ENCODE measurements around the gene ADGRF5.

DNA sequence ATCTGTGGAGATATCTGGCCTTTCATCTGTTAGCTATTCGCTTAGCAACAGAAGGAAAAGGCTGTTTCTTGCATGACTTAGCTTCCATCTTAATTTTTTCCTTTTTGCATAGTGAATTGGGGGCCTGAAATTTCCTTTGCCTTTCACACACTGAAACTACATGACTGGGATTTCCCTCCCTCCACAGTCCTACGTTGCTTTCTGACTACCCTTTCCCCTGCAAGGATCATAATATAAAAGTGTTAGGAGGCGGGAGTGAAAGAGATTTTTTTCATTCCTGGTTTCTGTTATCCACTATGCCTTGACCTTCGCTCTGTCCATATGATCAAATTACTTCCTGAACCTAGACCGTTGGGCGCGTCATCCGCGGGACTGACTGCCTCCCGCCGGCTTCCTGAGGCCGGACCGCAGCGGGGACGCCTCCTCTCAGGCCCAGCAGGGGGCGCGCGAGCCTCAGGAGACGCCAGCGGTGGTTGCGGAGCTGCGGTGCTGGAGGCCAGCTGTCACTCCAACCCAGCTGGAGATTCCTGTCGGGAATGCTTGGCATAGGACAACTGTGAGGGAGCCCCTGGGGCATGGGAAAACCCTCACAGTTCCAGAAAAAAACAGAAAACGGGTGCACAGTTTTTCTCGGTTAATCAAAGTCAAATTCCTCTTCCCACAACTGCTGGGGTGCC lies 72.9 kb downstream of the ADGRF5 start:
- TF ChIP-seq, protein P1, sequence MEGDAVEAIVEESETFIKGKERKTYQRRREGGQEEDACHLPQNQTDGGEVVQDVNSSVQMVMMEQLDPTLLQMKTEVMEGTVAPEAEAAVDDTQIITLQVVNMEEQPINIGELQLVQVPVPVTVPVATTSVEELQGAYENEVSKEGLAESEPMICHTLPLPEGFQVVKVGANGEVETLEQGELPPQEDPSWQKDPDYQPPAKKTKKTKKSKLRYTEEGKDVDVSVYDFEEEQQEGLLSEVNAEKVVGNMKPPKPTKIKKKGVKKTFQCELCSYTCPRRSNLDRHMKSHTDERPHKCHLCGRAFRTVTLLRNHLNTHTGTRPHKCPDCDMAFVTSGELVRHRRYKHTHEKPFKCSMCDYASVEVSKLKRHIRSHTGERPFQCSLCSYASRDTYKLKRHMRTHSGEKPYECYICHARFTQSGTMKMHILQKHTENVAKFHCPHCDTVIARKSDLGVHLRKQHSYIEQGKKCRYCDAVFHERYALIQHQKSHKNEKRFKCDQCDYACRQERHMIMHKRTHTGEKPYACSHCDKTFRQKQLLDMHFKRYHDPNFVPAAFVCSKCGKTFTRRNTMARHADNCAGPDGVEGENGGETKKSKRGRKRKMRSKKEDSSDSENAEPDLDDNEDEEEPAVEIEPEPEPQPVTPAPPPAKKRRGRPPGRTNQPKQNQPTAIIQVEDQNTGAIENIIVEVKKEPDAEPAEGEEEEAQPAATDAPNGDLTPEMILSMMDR (conservative IDR thresholded peaks at IDR 0.05; ENCODE audit: low read length), result peak; percentile 91
- no peak for TF ChIP-seq EZH2phosphoT487 (IDR thresholded peaks at IDR 0.05; ENCODE audit: borderline replicate concordance, low read depth, low read length)
